Cardiac septum (tissue), 1 donor: ENCODE data around the gene THSD7B. TPM values are rescaled to one million over a fixed set of nuclear protein-coding genes. Genes with fewer than 3 reads are reported as not detected.
"Not testable (repeated sequence)": the region's sequence is repeated elsewhere in the genome, so short reads cannot be mapped to it uniquely, and the experiment has no call there.

ENCODE experiments used
- DNase-seq: peaks from one replicate; pipeline ENCODE4 v3.0.0-alpha.2; 2020; ENCODE audit warnings: low spot score
- intact Hi-C: fragments of 100-400 bp; cut with DNase I; formaldehyde crosslinking; loops from one replicate; pipeline ENCODE4 v1.14.0; 2022
- total RNA-seq: library from RNA; stranded (reverse); fragmentation: NEBNext Ultra II Directional; extraction: Animal tissue kit (Norgen Biotek cat#: 25700); gene quantifications from one replicate; pipeline ENCODE4 v1.2.1, GENCODE V29; 2021
- donor health status: DM: no; HTN: no; CAD: no.

The THSD7B gene
- total RNA-seq, 1 donor from 2014 or later = 0.62 TPM

GRCh38 chr2:137547842-137548241, 782.5 kb downstream of the THSD7B start:
- no peak for DNase-seq
- intact Hi-C loops = no loop called here

GRCh38 chr2:137566387-137566786, 801.0 kb downstream of the THSD7B start:
- intact Hi-C loops = no loop called here
- no peak for DNase-seq

DNA sequence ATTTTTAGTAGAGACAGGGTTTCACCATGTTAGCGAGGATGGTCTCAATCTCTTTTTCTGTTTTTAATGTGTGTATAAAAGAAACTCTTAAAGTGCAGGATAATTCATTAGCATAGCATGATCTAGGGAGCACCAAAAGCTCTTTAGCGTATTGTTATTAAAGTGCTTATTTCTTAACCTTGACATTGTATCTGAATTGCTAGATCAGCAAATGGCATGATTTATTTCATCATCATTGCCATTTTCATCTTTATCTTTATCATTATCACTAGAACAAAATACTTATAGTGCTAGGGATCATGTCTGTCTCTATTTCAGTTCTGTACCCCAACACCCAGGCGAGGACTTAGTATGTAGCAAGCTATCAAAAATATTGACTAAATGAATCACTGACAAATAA, 805.1 kb downstream of the THSD7B start:
- intact Hi-C loops = no loop called here
- DNase-seq = no peak

GRCh38 chr2:137587834-137588233, 822.5 kb downstream of the THSD7B start:
- intact Hi-C loops, DNase-seq: not testable (repeated sequence)

DNA sequence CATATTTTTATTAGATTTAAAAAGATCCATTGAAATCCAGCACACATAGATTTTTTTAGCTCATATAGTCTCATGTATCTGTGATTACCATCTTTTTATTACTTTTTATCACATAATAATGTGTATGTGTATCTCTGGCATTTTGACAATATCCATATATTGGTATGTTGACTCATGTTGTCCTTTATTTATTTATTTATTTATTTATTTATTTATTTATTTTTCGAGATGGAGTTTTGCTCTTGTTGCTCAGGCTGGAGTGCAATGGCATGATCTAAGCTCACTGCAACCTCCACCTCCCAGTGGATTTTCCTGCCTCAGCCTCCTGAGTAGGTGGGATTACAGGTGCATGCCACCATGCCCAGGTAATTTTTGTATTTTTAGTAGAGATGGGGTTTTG, 823.2 kb downstream of the THSD7B start:
- DNase-seq, intact Hi-C loops: not testable (repeated sequence)

DNA sequence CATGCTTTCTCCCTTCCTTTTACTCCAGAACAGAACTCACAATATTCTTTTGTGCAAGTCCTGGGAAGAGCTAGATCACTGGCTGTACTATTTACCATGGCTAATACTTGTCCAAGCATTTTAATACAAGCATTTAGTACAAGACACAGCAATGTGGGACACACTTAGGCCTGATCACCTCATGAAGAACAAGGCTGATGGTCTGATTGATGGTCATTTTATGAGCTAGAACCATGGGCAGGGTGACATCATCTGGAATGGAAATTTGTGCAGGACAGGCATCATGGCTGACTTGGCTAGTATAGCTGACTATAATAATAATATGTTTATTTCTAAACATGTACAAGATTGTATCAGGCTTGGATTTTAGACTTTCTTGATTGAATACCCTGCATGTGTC, 824.8 kb downstream of the THSD7B start:
- intact Hi-C loops = no loop called here

DNA sequence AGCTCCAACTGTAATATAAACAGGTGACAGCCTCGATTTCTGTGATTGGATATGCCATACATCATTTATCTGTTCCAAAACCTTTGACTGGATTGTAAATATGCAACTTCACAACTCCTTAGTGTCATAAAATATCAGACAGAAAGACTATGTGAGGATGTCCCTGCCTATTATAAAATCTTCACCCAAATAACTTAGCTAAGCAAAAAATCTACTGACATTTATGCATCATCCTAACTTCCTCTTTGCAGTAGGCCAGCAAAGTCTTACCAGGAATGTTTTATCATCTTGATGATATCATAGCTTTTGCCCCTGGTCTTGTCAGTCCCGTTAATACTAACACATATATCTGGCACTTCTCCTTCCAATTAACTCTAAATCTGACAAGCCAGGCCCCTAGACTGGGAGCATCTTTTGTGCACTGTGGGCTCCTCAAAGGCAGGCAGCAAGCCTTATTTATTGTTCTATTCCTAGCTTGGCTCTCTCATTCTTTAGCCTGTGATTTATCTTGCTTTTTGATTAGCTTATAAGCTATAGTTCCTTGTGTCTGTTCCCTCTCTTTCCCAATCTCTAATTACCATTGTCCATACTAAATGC, 842.5 kb downstream of the THSD7B start:
- intact Hi-C loops = no loop called here
- no peak for DNase-seq

More for the DNA sequence above, 824.8 kb downstream of the THSD7B start:
- DNase-seq = no peak

DNA sequence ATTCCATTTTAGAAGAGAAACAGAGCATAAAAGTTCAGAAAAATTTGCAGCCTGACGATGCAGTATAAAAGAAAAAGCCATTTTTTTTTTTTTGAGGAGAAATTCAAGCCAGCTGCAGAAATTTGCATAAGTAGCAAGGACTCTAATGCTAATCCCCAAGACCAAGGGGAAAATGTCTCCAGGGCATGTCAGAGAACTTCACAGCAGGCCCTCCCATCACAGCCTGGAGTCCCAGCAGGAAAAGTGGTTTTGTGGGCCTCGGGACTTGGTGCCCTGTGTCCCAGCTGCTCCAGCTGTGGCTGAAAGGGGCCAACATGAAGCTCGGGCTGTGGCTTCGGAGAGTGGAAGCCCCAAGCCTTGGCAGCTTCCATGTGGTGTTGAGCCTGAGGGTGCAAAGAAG, 873.6 kb downstream of the THSD7B start:
- no peak for DNase-seq
- intact Hi-C loops = no loop called here

GRCh38 chr2:137644731-137645130, 879.4 kb downstream of the THSD7B start:
- intact Hi-C loops = no loop called here
- no peak for DNase-seq

DNA sequence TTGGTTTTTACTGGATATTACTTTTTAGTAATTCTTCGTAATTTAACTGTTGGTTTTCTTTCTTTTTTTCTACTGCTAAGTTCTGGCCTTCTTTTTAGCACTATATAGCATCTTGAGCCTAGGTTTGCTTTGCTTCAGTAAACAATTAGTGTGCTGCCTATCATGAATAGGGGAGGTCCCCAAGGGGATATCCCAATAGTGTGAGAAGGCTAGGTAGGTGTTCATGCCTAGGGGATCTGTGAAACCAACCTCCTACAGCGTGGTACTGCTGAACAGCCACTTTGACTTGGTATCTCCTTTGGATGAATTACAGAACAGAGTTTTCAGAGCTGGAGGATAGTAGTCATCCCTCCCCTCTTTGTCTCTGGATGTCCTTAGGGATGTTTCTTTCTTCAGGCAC, 888.7 kb downstream of the THSD7B start:
- intact Hi-C loops = no loop called here
- DNase-seq = no peak

- no peak for DNase-seq
- intact Hi-C loops = no loop called here
Measured at GRCh38 chr2:137655814-137656213, 890.5 kb downstream of the THSD7B start.

- intact Hi-C loops = no loop called here
- DNase-seq = no peak
Measured at GRCh38 chr2:137658433-137658832, 893.1 kb downstream of the THSD7B start.

GRCh38 chr2:137659616-137660015, 894.3 kb downstream of the THSD7B start:
- intact Hi-C loops = no loop called here
- DNase-seq = no peak

DNA sequence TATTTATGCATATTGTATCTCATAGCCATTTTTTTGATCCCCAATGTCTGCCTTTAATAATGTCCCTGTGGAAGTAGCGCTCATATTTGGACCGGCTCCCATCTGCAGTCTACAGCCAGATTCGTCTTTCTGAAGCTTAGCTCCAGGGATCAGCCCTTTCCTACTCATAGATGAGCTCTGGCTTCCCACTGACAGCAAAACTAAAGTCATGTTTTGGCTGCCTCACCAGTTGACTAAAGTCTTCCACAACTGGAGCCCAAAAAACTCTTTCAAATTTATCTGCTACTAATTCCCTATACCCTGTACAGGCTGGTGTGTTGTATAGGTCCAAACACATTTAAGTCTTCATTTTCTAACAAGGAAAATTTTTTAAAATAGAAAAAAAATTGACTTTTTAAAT, 904.8 kb downstream of the THSD7B start:
- intact Hi-C loops = no loop called here
- no peak for DNase-seq

DNA sequence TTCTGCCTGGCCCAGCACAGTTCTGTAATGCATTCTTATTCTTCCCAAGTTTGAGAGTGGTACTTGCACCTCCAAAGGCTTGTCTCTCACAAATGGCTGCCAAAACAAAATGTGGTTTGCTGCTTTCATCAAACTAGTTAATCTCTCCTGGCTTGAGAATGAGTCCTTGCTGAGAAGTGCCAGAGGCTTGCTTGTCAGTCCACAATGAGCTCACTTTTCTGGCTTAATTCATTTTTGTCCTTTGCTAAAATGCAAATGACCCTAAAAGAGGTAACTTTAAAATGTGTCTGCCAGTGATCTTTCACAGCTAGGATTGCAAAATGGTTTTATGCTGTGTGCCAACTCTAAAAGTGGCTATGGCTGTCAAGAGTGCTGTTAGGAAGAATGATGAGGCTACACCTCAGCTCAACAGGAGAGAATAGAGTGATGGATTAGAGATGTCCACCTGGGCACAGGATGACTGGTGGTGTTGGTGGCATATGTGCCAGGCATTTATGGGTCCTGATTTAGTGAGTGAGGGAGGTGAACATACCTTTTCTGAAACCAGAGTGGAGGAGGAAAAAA, 907.7 kb downstream of the THSD7B start:
- intact Hi-C loops = no loop called here
- no peak for DNase-seq

- no peak for DNase-seq
- intact Hi-C loops = no loop called here
Measured at GRCh38 chr2:137674991-137675390, 909.6 kb downstream of the THSD7B start.

GRCh38 chr2:137675584-137676327, 910.4 kb downstream of the THSD7B start:
- no peak for DNase-seq
- intact Hi-C loops = no loop called here

GRCh38 chr2:137676346-137676745, 911.0 kb downstream of the THSD7B start:
- intact Hi-C loops = no loop called here
- DNase-seq = no peak

DNA sequence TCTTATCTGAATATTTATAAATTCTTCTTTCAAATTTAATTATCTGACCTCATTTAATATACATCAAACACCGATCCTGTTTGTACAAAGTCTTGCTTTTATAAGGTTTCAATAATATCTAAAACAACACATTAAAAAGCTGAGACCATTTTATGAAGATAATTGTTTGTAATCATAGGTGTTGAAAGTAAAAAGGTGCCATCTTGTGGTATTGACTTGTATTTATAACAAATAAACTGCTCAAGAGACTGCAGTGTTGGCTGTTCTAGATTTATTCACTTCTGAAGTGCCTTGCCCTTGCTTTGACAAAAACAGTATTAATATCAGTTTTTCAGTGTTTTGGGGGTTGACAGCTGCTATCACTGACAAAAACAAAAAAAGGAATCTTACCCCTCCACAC, 912.1 kb downstream of the THSD7B start:
- no peak for DNase-seq
- intact Hi-C loops = no loop called here

GRCh38 chr2:137689549-137689948, 924.2 kb downstream of the THSD7B start:
- no peak for DNase-seq
- intact Hi-C loops = no loop called here

DNA sequence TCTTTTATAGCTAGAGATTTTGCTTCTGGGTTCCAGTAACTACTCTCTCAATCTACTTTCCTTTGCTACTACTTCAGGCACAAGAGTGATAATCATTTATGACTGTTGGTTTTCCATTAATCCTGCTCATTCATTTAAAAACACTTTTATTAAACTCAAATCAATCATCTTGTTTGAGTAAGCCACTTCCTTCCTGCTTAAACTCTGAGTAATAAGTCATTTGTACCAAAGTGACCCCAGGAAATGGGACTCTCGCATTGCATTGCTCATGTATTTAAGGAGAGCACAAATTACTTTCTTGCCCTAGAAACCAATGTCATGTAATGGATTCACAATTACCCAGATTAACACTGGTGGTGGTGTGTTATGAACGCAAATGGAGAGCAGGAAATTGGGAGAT, 928.2 kb downstream of the THSD7B start:
- intact Hi-C loops = no loop called here
- no peak for DNase-seq
